Smooth muscle cell (in vitro differentiated cells): ENCODE data around the gene ADAM12. TPM values are rescaled to one million over a fixed set of nuclear protein-coding genes. Genes with fewer than 3 reads are reported as not detected.

Experiments
- DNase-seq: peaks from one replicate; lab custom pipeline; 2025; ENCODE audit not compliant: unreplicated experiment; lab: John Stamatoyannopoulos, UW
- H2AFZ ChIP-seq: fragments of 200-600 bp; sonication (generic); 2 replicates; pipeline ENCODE4 v1.6.0; 2016; ENCODE audit warnings: antibody characterized with exemption, low read depth, mild to moderate bottlenecking
- H3F3A ChIP-seq: fragments of 200-600 bp; sonication (generic); 2 replicates; pipeline ENCODE4 v1.6.0; 2017; ENCODE audit warnings: antibody characterized with exemption, low read depth
- H3K27ac ChIP-seq: fragments of 200-600 bp; sonication (generic); 2 replicates; pipeline ENCODE4 v1.5.1; 2016; ENCODE audit warnings: low read depth, mild to moderate bottlenecking
- H3K27me3 ChIP-seq: fragments of 200-600 bp; sonication (generic); 2 replicates; pipeline ENCODE4 v1.6.1; 2016; ENCODE audit warnings: low read depth, mild to moderate bottlenecking
- H3K36me3 ChIP-seq: fragments of 200-600 bp; sonication (generic); 2 replicates; pipeline ENCODE4 v1.5.1; 2016; ENCODE audit warnings: low read depth
- H3K4me1 ChIP-seq: fragments of 200-600 bp; sonication (generic); 2 replicates; pipeline ENCODE4 v1.5.1; 2016; ENCODE audit warnings: low read depth
- H3K4me2 ChIP-seq: fragments of 200-600 bp; sonication (generic); 2 replicates; pipeline ENCODE4 v1.6.0; 2016; ENCODE audit warnings: mild to moderate bottlenecking
- H3K4me3 ChIP-seq: fragments of 200-600 bp; sonication (generic); 2 replicates; pipeline ENCODE4 v1.5.1; 2016; ENCODE audit warnings: mild to moderate bottlenecking
- H3K79me2 ChIP-seq: fragments of 200-600 bp; sonication (generic); 2 replicates; pipeline ENCODE4 v1.6.0; 2016; ENCODE audit warnings: low read depth, mild to moderate bottlenecking
- H3K9ac ChIP-seq: fragments of 200-600 bp; sonication (generic); 2 replicates; pipeline ENCODE4 v1.6.0; 2016; ENCODE audit warnings: low read depth
- H3K9me3 ChIP-seq: fragments of 200-600 bp; sonication (generic); replicated peaks from 2 replicates; pipeline ENCODE4 v1.5.1; 2016; ENCODE audit warnings: low read depth
- H4K20me1 ChIP-seq: fragments of 200-600 bp; sonication (generic); 2 replicates; pipeline ENCODE4 v1.6.0; 2016; ENCODE audit warnings: low read depth
- CTCF ChIP-seq: fragments of 200-600 bp; sonication (generic); IDR thresholded peaks from 2 replicates; pipeline ENCODE4 v1.5.1; 2017; ENCODE audit warnings: borderline replicate concordance, mild to moderate bottlenecking, antibody characterized with exemption; ENCODE audit not compliant: insufficient read depth, poor library complexity, severe bottlenecking
- WGBS: methylation state at CpG from one replicate; pipeline ENCODE4 v1.1.7; 2016; ENCODE audit warnings: low lambda C conversion rate; 5-methylcytosine and 5-hydroxymethylcytosine counted together
- polyA plus RNA-seq: library from polyadenylated mRNA; unstranded; fragments of >200 nt; fragmentation: Nextera tagmentation; extraction: Ambion mirVana; gene quantifications from 2 replicates; pipeline ENCODE4 v1.2.1, GENCODE V29; 2016
- total RNA-seq: library from RNA; depleted of rRNA; stranded (reverse); fragments of >200 nt; gene quantifications from 2 replicates; pipeline ENCODE4 v1.2.3, GENCODE V29; 2014

Gene ADAM12
- total and polyA plus RNA-seq, 2 experiments from 2014 or later: 40.0 to 54.3 TPM

- Histone ChIP-seq H4K20me1 (no peaks in the 10 kb centered on the region), H3K4me3 (no peak overlapping the region), H3K79me2 (no peaks in the 10 kb centered on the region), H3K4me2 (peak overlapping the region; percentile 50), H3K27ac (peak overlapping the region; percentile 89), H3F3A (peaks cover 17% of the 10 kb centered on the region), H3K4me1 (no peaks in the 10 kb centered on the region), H3K27me3 (no peaks in the 10 kb centered on the region), H3K36me3 (no peaks in the 10 kb centered on the region), H3K9ac (peak overlapping the region; percentile 38), H3K9me3 (no peaks in the 10 kb centered on the region), H2AFZ (no peak overlapping the region)
- no peak for TF ChIP-seq CTCF
- DNase-seq: no peak
- 48% methylated on average over 10 of the region's 10 CpGs for WGBS
Observed at GRCh38 chr10:126090911-126091728, 297.2 kb downstream of the ADAM12 start.

GRCh38 chr10:126090443-126090842 lies 297.8 kb downstream of the ADAM12 start:
- H3F3A ChIP-seq: peaks cover 17% of the 10 kb centered on the region
- no peaks in the 10 kb centered on the region for H4K20me1 ChIP-seq
- H3K36me3 ChIP-seq: no peaks in the 10 kb centered on the region
- no peak overlapping the region for H2AFZ ChIP-seq
- no peaks in the 10 kb centered on the region for H3K4me1 ChIP-seq
- DNase-seq: no peak
- H3K79me2 ChIP-seq: no peaks in the 10 kb centered on the region
- peak overlapping the region; percentile 38 for H3K9ac ChIP-seq
- no peak overlapping the region for H3K4me3 ChIP-seq
- H3K9me3 ChIP-seq: no peaks in the 10 kb centered on the region
- peak overlapping the region; percentile 89 for H3K27ac ChIP-seq
- H3K27me3 ChIP-seq: no peaks in the 10 kb centered on the region
- TF ChIP-seq CTCF: no peak
- peak overlapping the region; percentile 50 for H3K4me2 ChIP-seq
- 48% methylated on average over 1 of the region's 1 CpG for WGBS

- H3K9ac ChIP-seq: no peak overlapping the region
- no peaks in the 10 kb centered on the region for H3K27me3 ChIP-seq
- peaks cover 15% of the 10 kb centered on the region for H3F3A ChIP-seq
- H2AFZ ChIP-seq: no peak overlapping the region
- no peak overlapping the region for H3K4me3 ChIP-seq
- no peak for TF ChIP-seq CTCF
- H3K4me2 ChIP-seq: no peak overlapping the region
- no peak overlapping the region for H3K27ac ChIP-seq
- no peaks in the 10 kb centered on the region for H4K20me1 ChIP-seq
- no peaks in the 10 kb centered on the region for H3K4me1 ChIP-seq
- H3K36me3 ChIP-seq: no peaks in the 10 kb centered on the region
- 79% methylated on average over 11 of the region's 11 CpGs for WGBS
- no peaks in the 10 kb centered on the region for H3K9me3 ChIP-seq
- no peak for DNase-seq
- no peaks in the 10 kb centered on the region for H3K79me2 ChIP-seq
Observed at GRCh38 chr10:126087796-126088505, 300.3 kb downstream of the ADAM12 start.
